Measurements from ENCODE around the gene PHF21B.
"Not testable (repeated sequence)": the region's sequence is repeated elsewhere in the genome, so short reads cannot be mapped to it uniquely, and the experiment has no call there.

PHF21B gene

GRCh38 chr22:44918925-44919392 is 90.8 kb downstream of the PHF21B start:
- no peak for DNase-seq (ENCODE audit: low read depth in 2 of 2)

GRCh38 chr22:44918166-44918924 is 91.5 kb downstream of the PHF21B start:
- DNase-seq (ENCODE audit: low read depth in 2 of 2) = no peak

- DNase-seq (ENCODE audit: low read depth in 2 of 2) = no peak
These were observed 92.2 kb downstream of the PHF21B start for GRCh38 chr22:44917372-44918165.

GRCh38 chr22:44916281-44917231 is 93.2 kb downstream of the PHF21B start:
- DNase-seq (ENCODE audit: low read depth in 2 of 2) = no peak

GRCh38 chr22:44915441-44915840 is 94.4 kb downstream of the PHF21B start:
- DNase-seq (ENCODE audit: low read depth in 2 of 2) = no peak

- DNase-seq (ENCODE audit: low read depth in 2 of 2) = no peak
These were observed 95.6 kb downstream of the PHF21B start for GRCh38 chr22:44914026-44914721.

- DNase-seq (ENCODE audit: low read depth in 2 of 2) = no peak
These were observed 96.4 kb downstream of the PHF21B start for GRCh38 chr22:44913198-44913983.

GRCh38 chr22:44909241-44909640 is 100.6 kb downstream of the PHF21B start:
- DNase-seq (ENCODE audit: low read depth in 2 of 2) = no peak

GRCh38 chr22:44907765-44908737 is 101.8 kb downstream of the PHF21B start:
- DNase-seq (ENCODE audit: low read depth in 2 of 2) = no peak

- no peak for DNase-seq (ENCODE audit: low read depth in 2 of 2)
These were observed 102.7 kb downstream of the PHF21B start for GRCh38 chr22:44906999-44907644.

- DNase-seq (ENCODE audit: low read depth in 2 of 2) = no peak
These were observed 103.4 kb downstream of the PHF21B start for GRCh38 chr22:44906248-44906936.

GRCh38 chr22:44904492-44905152 is 105.2 kb downstream of the PHF21B start:
- not testable (repeated sequence) for DNase-seq (ENCODE audit: low read depth in 2 of 2)

- DNase-seq (ENCODE audit: low read depth in 2 of 2) = not testable (repeated sequence)
These were observed 106.6 kb downstream of the PHF21B start for GRCh38 chr22:44903164-44903563.

- DNase-seq (ENCODE audit: low read depth in 2 of 2) = no peak
These were observed 108.5 kb downstream of the PHF21B start for GRCh38 chr22:44901301-44901700.

- DNase-seq (ENCODE audit: low read depth in 2 of 2) = no peak
These were observed 111.6 kb downstream of the PHF21B start for GRCh38 chr22:44898236-44898635.

GRCh38 chr22:44895296-44896055 is 114.3 kb downstream of the PHF21B start:
- no peak for DNase-seq (ENCODE audit: low read depth in 2 of 2)

GRCh38 chr22:44894782-44895181 is 115.0 kb downstream of the PHF21B start:
- DNase-seq (ENCODE audit: low read depth in 2 of 2) = no peak

Measured in stimulated activated CD8-positive, alpha-beta memory T cell treated with anti-CD3 and anti-CD28 coated beads, Interleukin-15, amount 100 ng/mL, for 48 hours (primary cell).